HepG2 (cell line): Measurements from ENCODE around the gene LRRC45. TPM values are rescaled to one million over a fixed set of nuclear protein-coding genes. Genes with fewer than 3 reads are reported as not detected.

Experiments used
- CBX5 ChIP-seq: sonication (generic); formaldehyde crosslinking; IDR thresholded peaks from 2 replicates; pipeline ENCODE4 v1.4.0; 2020; ENCODE audit warnings: missing genetic modification reagents, borderline replicate concordance
- DMAP1 ChIP-seq: IDR thresholded peaks from 2 replicates; pipeline ENCODE4 v1.6.1; 2016
- MED8 ChIP-seq: sonication (generic); formaldehyde crosslinking; IDR thresholded peaks from 2 replicates; pipeline ENCODE4 v1.8.1; 2023; ENCODE audit warnings: mild to moderate bottlenecking, missing genetic modification reagents; ENCODE audit not compliant: insufficient replicate concordance
- POGZ ChIP-seq: sonication (generic); formaldehyde crosslinking; IDR thresholded peaks from 2 replicates; pipeline ENCODE4 v1.4.0; 2020; ENCODE audit warnings: mild to moderate bottlenecking, missing genetic modification reagents
- PPARG ChIP-seq: conservative IDR thresholded peaks from 2 replicates; pipeline ENCODE4 v1.6.1; 2016; ENCODE audit warnings: missing biosample characterization, missing genetic modification reagents
- PRDM15 ChIP-seq: sonication (generic); formaldehyde crosslinking; IDR thresholded peaks from 2 replicates; pipeline ENCODE4 v1.4.0; 2020; ENCODE audit warnings: missing genetic modification reagents
- ZBTB46 ChIP-seq: sonication (generic); formaldehyde crosslinking; IDR thresholded peaks from 2 replicates; pipeline ENCODE4 v1.4.0; 2020; ENCODE audit warnings: mild to moderate bottlenecking, missing genetic modification reagents, borderline replicate concordance
- ZFX ChIP-seq: sonication (generic); formaldehyde crosslinking; IDR thresholded peaks from 2 replicates; pipeline ENCODE4 v1.4.0; 2020; ENCODE audit warnings: mild to moderate bottlenecking, low read depth, missing genetic modification reagents, moderate library complexity
- ZNF124 ChIP-seq: sonication (generic); formaldehyde crosslinking; IDR thresholded peaks from 2 replicates; pipeline ENCODE4 v1.4.0; 2020; ENCODE audit warnings: missing genetic modification reagents
- ZNF367 ChIP-seq: sonication (generic); formaldehyde crosslinking; IDR thresholded peaks from 2 replicates; pipeline ENCODE4 v1.4.0; 2020; ENCODE audit warnings: missing genetic modification reagents, borderline replicate concordance
- ZNF547 ChIP-seq: sonication (generic); formaldehyde crosslinking; IDR thresholded peaks from 2 replicates; pipeline ENCODE4 v1.5.1; 2020; ENCODE audit warnings: mild to moderate bottlenecking, missing genetic modification reagents
- ZNF646 ChIP-seq: sonication (generic); formaldehyde crosslinking; IDR thresholded peaks from 2 replicates; pipeline ENCODE4 v1.9.0; 2021; ENCODE audit warnings: mild to moderate bottlenecking, missing genetic modification reagents
- polyA plus RNA-seq, 8 experiments: library from polyadenylated mRNA; depleted of rRNA in 3 of 8; stranded (reverse) in 7 of 8; unstranded in 1 of 8; fragments of >200 nt; fragmentation: Illumina TruSeq in 4 of 8; extraction: Trizol in 4 of 8; gene quantifications; 2 replicates each; pipeline versions ENCODE4 v1.2.1 to v1.2.3, GENCODE V29; 2011 to 2016; ENCODE audit warnings: low read depth in 4 of 8, missing spikeins in 1 of 8, mixed read lengths in 1 of 8; ENCODE audit not compliant: insufficient read depth in 1 of 8
- total RNA-seq, 5 experiments: library from RNA; depleted of rRNA; stranded (reverse); fragments of >200 nt; fragmentation: Illumina TruSeq; extraction: Trizol; gene quantifications; 2 replicates each; pipeline ENCODE4 v1.2.3, GENCODE V29; 2016; ENCODE audit warnings: low read depth in 1 of 5

LRRC45 gene
- total and polyA plus RNA-seq, 2 of the 13 experiments (the other 11 are each of a cell fraction or from before 2014, with no cell fraction given) = 11.6 to 48.1 TPM

- TF ChIP-seq PRDM15 (CRISPR knock-in tag) (no peak), MED8 (peak; percentile 48), PPARG (CRISPR knock-in tag) (no peak), ZBTB46 (CRISPR knock-in tag) (peak; percentile 87; the same call in 1 of the 2 replicates), ZNF547 (CRISPR knock-in tag) (peak; percentile 54; the same call in 1 of the 2 replicates), ZNF124 (CRISPR knock-in tag) (0 out of 2 replicates have a peak, but pooled peaks have one; percentile 44), DMAP1 (CRISPR knock-in tag) (peak; percentile 73; the same call in 1 of the 2 replicates), POGZ (CRISPR knock-in tag) (peak; percentile 40; the same call in 1 of the 2 replicates), ZNF367 (CRISPR knock-in tag) (no peak), CBX5 (no peak; the same call in 1 of the 2 replicates), ZNF646 (CRISPR knock-in tag) (no peak), ZFX (peak; percentile 96)
Measured at GRCh38 chr17:82056729-82057621, 33.9 kb downstream of the LRRC45 start (continued).
